Neural cell (in vitro differentiated cells): Measurements from ENCODE around the gene NDUFB1.

Experiments used
- CTCF ChIP-seq: fragments of 450-650 bp; IDR thresholded peaks from 2 replicates; pipeline ENCODE4 v1.5.1; 2014; ENCODE audit warnings: antibody characterized with exemption, mild to moderate bottlenecking, moderate library complexity; ENCODE audit not compliant: poor library complexity, severe bottlenecking
- EP300 ChIP-seq: fragments of 450-650 bp; conservative IDR thresholded peaks from 2 replicates; pipeline ENCODE4 v1.6.1; 2014; ENCODE audit warnings: antibody characterized with exemption, mild to moderate bottlenecking, moderate library complexity; ENCODE audit not compliant: poor library complexity, severe bottlenecking
- EZH2 ChIP-seq: fragments of 200-600, 300-800 bp; shearing (Covaris generic), sonication (generic); IDR thresholded peaks from 2 replicates; pipeline ENCODE4 v1.6.1; 2014; ENCODE audit warnings: antibody characterized with exemption, low read length, borderline replicate concordance, mild to moderate bottlenecking; ENCODE audit not compliant: insufficient read depth, poor library complexity, severe bottlenecking
- POLR2AphosphoS5 ChIP-seq: IDR thresholded peaks from 2 replicates; pipeline ENCODE4 v1.6.1; 2012
- RAD21 ChIP-seq: fragments of 450-650 bp; conservative IDR thresholded peaks from 2 replicates; pipeline ENCODE4 v1.6.1; 2014; ENCODE audit warnings: antibody characterized with exemption, mild to moderate bottlenecking, moderate library complexity

- TF ChIP-seq CTCF (peak; percentile 88), RAD21 (peak; percentile 31), EZH2 (no peak), POLR2AphosphoS5 (peak; percentile 92), EP300 (peak; percentile 19)
These were observed 15.2 kb downstream of the NDUFB1 start, which contains the start of gene ATXN3 for GRCh38 chr14:92106143-92106926.
